SKM-1 (cell line): ENCODE results near the gene NUDT14.

Experiments used
- DNase-seq: peaks from one replicate; lab custom pipeline; 2025; ENCODE audit not compliant: unreplicated experiment; lab: John Stamatoyannopoulos, UW

Gene NUDT14

GRCh38 chr14:105147671-105148603, 33.2 kb downstream of the NUDT14 start:
- DNase-seq, result no peak

GRCh38 chr14:105146976-105147635, 34.0 kb downstream of the NUDT14 start:
- no peak for DNase-seq

GRCh38 chr14:105146181-105146975, 34.7 kb downstream of the NUDT14 start:
- DNase-seq, result no peak

GRCh38 chr14:105145381-105146180, 35.5 kb downstream of the NUDT14 start:
- no peak for DNase-seq

DNA sequence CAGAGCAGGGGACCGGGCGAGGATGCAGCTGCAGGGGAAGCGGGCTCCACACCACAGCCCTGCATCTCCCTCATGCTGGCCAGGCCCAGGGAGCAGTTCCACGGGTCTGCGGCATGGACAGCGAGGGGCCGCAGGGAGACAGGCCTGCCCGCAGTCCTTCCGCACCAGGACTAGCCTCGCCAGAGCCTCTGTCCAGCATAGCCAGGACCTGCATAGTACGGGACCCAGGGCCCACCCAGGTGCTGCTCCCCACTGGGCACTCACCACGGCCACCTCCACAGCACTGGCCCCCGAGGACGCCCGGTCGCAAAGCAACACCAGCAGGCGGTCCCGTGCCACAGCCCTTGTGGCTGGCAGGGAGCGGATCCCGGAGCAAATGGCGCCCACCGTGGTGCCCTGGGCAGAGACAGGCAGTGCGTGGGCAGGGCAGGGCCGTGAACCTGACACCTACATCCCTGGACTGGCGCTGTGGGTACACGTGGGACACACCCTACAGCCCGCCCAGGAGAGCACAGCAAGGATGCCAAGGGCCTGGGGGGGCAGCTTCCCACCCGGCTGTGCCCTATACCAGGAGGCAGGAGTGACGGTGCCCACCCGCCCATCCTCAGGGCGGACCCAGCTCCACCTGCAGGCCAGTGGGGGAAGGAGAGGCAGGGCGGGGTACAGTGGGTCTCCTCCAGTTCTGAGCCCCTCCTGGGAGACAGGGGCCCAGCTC, 36.3 kb downstream of the NUDT14 start:
- DNase-seq, result no peak

- DNase-seq, result no peak
Measured at GRCh38 chr14:105144026-105144665, 37.0 kb downstream of the NUDT14 start.

- no peak for DNase-seq
Measured at GRCh38 chr14:105143451-105144025, 37.6 kb downstream of the NUDT14 start.

- no peak for DNase-seq
Measured at GRCh38 chr14:105142651-105143450, 38.3 kb downstream of the NUDT14 start.

- no peak for DNase-seq
Measured at GRCh38 chr14:105141486-105142281, 39.4 kb downstream of the NUDT14 start.

DNA sequence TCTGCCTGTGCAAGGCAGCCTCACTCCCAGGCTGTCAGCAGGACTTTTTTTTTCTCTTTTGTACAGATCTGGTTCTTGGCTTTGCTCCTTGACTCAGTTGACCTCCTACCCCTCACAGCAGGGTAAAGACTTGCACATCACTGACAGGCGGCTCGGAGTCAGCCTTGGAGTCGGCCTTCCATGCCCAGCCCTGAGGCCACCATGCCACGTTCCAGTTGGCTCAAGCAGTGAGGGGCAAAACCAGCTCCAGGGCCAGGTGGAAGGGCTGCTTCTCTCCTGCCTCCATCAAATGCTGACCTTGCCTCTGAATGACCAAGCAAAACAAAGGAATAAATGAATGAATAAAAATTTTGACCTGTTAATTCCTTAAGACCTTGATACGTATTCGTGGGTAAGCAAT, 40.1 kb downstream of the NUDT14 start:
- no peak for DNase-seq

GRCh38 chr14:105140581-105140980, 40.5 kb downstream of the NUDT14 start:
- no peak for DNase-seq

- DNase-seq, result no peak
Measured at GRCh38 chr14:105139831-105140239, 41.3 kb downstream of the NUDT14 start.

GRCh38 chr14:105139212-105139825, 41.8 kb downstream of the NUDT14 start:
- DNase-seq, result no peak

DNA sequence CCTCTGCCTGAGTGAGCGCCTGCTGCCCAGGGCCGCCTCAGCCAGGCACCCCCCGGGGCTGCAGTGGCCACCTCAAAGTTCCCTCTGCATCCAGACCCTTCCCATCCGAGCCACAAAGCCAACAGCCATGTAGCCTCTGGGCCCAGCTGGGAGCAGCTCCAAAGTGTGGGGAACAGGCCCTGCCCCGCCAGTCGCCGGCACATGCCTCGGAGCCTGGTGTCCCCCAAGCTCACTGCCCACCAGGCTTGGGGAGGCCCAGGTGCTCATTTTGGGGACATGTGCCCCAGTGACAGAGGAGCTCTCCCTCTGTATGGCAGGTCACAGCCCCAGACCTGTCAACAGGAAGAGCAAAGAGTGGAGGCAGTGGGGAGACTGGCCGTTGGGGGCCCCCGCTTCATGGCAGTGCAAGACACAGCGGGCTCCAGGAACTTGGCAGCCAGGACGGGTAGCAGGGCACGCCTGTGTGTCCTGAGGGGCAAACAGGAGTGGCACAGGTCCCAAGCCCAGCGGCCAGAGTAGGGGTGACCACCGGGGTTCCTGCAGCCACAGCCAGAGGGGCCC, 42.5 kb downstream of the NUDT14 start:
- DNase-seq, result no peak

- no peak for DNase-seq
Measured at GRCh38 chr14:105138021-105138541, 43.0 kb downstream of the NUDT14 start.

DNA sequence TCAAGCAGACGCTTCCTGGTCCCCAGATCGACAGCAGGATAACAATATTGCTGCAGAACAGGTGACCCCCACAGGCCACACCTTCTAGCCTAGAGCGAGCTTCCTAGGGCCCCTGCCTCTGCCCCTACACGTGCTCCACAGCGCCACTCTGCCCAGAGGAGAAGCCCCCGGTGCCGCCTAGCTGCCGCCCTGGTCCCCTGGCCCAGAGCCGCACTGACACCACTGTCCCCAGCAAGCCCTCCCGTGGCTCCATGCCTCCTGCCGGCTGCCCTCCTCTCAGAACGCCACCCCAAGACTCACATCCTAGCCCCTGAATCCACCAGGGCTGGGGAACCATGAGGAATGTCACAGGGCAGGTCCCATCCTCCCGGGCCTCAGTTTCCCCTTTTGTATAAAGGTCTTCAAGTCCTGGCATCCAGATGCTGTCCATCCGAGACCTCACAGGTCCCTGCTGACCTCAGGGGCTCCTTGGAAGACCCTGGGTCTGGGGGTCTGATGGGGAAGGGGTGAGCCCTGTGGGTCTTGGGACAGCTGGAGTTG, 43.6 kb downstream of the NUDT14 start:
- no peak for DNase-seq
